GM18951 (cell line): ENCODE data around the gene NUDT22.

ENCODE experiments used
- POLR2A ChIP-seq: IDR thresholded peaks from 4 replicates; pipeline ENCODE4 v1.6.1; 2011; ENCODE audit warnings: mild to moderate bottlenecking; ENCODE audit not compliant: insufficient read length, insufficient read depth; ENCODE audit errors: extremely low read depth
- in situ Hi-C: fragments of 300-500 bp; cut with MboI; formaldehyde crosslinking; loops from one replicate; pipeline ENCODE4 v1.12.0; 2022; ENCODE audit warnings: low sequenced_read_pairs, mixed read lengths, inconsistent platforms; ENCODE audit not compliant: unreplicated experiment

NUDT22 gene

GRCh38 chr11:64210301-64211020 is 15.6 kb upstream of the NUDT22 start:
- in situ Hi-C loops: no loop called here
- TF ChIP-seq POLR2A: no peak

- no peak for TF ChIP-seq POLR2A
- in situ Hi-C loops: no loop called here
Observed at GRCh38 chr11:64211181-64211872, 14.7 kb upstream of the NUDT22 start.

GRCh38 chr11:64216879-64217278 is 9.2 kb upstream of the NUDT22 start:
- in situ Hi-C loops: no loop called here
- no peak for TF ChIP-seq POLR2A

GRCh38 chr11:64218628-64219353 is 7.3 kb upstream of the NUDT22 start:
- TF ChIP-seq POLR2A: no peak

GRCh38 chr11:64219354-64219684 is 6.8 kb upstream of the NUDT22 start:
- in situ Hi-C loops: no loop called here
- TF ChIP-seq POLR2A: no peak

More at GRCh38 chr11:64218628-64219353, 7.3 kb upstream of the NUDT22 start:
- in situ Hi-C loops: no loop called here

GRCh38 chr11:64219755-64220154 is 6.3 kb upstream of the NUDT22 start:
- in situ Hi-C loops: no loop called here
- TF ChIP-seq POLR2A: no peak

GRCh38 chr11:64220271-64220670 is 5.8 kb upstream of the NUDT22 start:
- no peak for TF ChIP-seq POLR2A
- in situ Hi-C loops: no loop called here

- peak; percentile 12 for TF ChIP-seq POLR2A
- in situ Hi-C loops: no loop called here
Observed at GRCh38 chr11:64220798-64221197, 5.3 kb upstream of the NUDT22 start.

GRCh38 chr11:64222651-64223000 is 3.4 kb upstream of the NUDT22 start:
- TF ChIP-seq POLR2A: no peak
- in situ Hi-C loops: no loop called here

GRCh38 chr11:64223001-64223651 is 2.9 kb upstream of the NUDT22 start:
- peak; percentile 42 for TF ChIP-seq POLR2A
- in situ Hi-C loops: no loop called here

- in situ Hi-C loops: no loop called here
- peak; percentile 41 for TF ChIP-seq POLR2A
Observed at GRCh38 chr11:64224151-64224890, 1.8 kb upstream of the NUDT22 start.

- peak; percentile 20 for TF ChIP-seq POLR2A
- in situ Hi-C loops: no loop called here
Observed at GRCh38 chr11:64224891-64225607, 1.0 kb upstream of the NUDT22 start.

GRCh38 chr11:64226507-64227051 is 505 bp downstream of the NUDT22 start:
- TF ChIP-seq POLR2A: peak; percentile 25
- in situ Hi-C loops: no loop called here
